DMS53 treated with DMSO at 0.1 percent for 48 hours (cell line): ENCODE data around the gene HTR3A.

ENCODE experiments used
- DNase-seq: peaks from one replicate; lab custom pipeline; 2025; ENCODE audit not compliant: unreplicated experiment; lab: John Stamatoyannopoulos, UW

The HTR3A gene

DNA sequence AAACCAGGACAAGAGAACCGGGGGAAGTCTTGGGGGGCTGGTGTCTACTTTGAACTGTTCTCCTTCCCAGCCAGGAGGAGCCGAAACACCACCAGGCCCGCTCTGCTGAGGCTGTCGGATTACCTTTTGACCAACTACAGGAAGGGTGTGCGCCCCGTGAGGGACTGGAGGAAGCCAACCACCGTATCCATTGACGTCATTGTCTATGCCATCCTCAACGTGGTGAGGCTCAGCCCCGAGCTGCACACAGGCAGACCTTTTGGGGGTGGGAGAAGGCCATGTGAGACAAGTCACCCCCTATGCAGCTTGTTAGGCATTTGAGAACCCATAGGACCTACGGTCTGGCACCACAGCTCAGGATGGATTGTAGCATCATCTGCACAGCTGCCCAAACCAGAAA is 2.8 kb downstream of the HTR3A start:
- no peak for DNase-seq

GRCh38 chr11:113979431-113979830 is 4.5 kb downstream of the HTR3A start:
- DNase-seq, result no peak

DNA sequence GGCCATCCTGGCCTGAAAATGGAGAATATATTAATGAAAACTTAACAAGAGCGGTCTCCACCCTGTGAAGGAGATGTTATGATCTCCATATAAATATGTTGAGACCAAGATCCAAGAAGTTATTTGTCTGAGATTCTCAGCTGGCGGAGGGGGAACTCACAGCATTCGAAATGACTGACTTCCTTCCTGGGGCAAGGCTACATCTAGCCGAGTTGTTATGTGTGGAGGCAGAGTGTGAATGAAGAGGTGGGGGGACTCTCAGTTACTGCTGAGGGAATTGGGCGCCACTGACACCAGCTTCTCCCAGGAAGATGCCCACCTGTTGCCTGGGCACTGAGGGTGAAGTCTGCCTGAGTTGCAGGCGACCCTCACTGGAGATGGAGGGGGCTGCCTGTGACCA is 5.9 kb downstream of the HTR3A start:
- DNase-seq, result no peak

DNA sequence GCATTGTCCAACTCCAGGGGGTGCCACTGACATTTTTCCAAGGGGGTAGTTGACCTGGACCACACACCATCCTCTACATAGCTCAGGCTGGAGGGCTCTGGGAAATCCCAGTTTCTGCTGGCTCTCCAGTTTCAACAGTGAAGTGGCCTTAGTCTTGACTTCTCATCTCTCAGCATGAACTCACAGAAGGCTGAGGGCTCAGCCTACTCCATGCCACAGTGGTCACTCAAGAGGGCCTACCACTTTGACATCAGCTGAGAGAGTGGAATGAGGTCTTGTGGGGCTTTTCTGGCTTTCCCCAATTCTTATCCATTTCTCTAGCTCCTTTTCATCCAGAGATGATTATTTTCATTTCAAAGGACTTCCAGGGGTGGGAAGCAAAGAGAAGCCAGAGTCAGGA is 7.4 kb downstream of the HTR3A start:
- no peak for DNase-seq

DNA sequence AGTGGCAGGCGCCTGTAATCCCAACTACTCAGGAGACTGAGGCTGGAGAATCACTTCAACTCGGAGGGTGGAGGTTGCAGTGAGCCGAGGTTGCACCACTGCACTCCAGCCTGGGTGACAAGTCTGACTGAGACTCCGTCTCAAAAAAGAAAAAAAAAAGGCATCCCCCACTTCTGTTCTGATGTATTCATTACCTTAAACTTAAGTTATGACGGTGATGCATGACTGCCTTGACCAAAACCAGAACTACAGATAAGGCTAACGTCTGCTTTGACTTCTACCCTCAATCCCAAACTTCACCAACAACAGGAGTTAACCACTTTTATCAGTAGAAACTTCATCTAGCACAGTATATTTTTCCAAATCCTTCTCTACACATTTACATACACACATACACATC is 9.9 kb downstream of the HTR3A start:
- no peak for DNase-seq

DNA sequence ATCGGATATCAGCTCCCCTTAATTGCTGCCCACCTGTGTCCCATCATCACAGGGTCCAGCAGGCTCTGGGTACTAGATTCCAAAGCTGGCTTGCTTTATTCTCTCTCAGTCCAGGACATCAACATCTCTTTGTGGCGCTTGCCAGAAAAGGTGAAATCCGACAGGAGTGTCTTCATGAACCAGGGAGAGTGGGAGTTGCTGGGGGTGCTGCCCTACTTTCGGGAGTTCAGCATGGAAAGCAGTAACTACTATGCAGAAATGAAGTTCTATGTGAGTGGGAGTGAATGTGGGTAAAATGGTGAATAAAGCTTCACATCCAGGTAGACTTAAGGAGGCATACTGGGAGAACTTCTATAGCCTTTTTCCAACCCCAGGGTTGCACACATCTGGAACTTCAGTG is 11.0 kb downstream of the HTR3A start:
- no peak for DNase-seq

DNA sequence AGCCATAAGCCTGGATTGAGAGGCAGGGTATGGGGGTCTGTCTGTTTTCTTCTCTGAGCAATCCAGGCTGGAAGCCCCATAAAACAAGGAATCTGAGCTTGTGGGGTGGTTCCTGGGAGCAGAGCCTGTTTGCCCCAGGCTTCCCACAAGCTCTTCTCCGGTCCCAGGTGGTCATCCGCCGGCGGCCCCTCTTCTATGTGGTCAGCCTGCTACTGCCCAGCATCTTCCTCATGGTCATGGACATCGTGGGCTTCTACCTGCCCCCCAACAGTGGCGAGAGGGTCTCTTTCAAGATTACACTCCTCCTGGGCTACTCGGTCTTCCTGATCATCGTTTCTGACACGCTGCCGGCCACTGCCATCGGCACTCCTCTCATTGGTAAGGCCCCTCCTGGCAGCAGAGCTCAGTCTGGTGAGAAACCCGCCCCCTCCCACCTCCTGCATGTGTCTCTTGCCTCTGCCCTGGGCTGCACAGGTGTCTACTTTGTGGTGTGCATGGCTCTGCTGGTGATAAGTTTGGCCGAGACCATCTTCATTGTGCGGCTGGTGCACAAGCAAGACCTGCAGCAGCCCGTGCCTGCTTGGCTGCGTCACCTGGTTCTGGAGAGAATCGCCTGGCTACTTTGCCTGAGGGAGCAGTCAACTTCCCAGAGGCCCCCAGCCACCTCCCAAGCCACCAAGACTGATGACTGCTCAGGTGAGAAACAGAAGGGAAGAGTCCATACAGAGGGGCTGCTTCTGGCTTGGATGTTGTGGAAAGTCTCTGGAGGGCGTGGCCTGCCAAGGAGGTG is 11.6 kb downstream of the HTR3A start:
- no peak for DNase-seq

- DNase-seq, result no peak
Observed at GRCh38 chr11:113989381-113989780, 14.5 kb downstream of the HTR3A start.

DNA sequence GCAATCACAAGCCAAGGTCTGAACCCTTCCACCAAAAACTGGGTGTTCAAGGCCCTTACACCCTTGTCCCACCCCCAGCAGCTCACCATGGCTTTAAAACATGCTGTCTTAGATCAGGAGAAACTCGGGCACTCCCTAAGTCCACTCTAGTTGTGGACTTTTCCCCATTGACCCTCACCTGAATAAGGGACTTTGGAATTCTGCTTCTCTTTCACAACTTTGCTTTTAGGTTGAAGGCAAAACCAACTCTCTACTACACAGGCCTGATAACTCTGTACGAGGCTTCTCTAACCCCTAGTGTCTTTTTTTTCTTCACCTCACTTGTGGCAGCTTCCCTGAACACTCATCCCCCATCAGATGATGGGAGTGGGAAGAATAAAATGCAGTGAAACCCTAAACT is 15.0 kb downstream of the HTR3A start:
- no peak for DNase-seq

DNA sequence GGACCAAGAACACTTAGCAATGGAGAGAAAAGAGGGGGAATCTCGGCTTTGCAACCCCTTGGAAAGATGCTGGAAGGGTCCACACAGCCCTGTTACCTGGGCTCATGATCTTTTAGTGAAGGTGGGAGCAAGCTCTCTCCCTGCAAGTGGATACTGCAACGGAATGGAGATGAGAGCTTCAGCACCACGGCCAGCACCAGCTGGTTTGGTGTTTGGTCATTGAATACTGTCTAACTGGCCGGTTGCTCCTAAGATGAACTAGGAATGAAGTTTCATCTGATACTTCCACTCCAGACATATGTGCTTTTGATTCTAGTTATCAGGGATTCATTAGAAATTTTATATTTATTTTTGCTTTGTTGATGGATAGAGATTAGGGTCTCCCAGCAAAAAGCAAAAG is 16.3 kb downstream of the HTR3A start:
- DNase-seq, result no peak

- peak; percentile 81 for DNase-seq
Observed at GRCh38 chr11:113991718-113992458, 17.0 kb downstream of the HTR3A start.

DNA sequence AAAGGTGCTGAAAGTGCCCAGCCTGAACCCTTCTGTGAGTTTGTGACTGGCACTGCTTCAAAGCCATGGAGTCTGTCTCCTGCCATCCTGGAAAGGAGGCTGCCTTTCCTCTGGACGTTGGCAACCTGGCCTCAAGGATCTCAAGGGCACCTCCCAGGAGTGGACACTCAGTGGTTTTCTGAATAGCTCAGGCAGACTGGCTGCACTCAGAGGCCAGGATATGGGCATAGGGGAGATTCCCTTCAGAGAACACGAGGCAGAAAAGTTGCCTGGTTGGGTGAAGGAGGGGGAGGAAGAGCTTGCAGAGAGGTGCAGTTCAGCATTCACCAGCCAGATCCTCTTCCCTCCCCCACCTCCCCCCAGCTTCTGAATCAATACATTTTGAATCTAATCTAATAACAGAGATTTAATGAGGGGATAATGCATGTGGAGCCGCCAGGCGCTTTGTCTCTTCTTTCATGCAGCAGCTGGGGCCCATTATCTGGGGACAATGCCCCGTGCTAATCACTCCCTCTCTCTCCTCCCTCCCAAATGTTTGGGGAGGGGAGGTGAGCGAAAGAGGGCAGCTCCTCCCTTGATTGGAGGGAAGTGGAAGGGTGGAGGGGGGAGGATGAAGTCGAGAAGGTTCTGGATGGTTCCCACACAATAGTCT is 17.7 kb downstream of the HTR3A start:
- DNase-seq, result no peak

DNA sequence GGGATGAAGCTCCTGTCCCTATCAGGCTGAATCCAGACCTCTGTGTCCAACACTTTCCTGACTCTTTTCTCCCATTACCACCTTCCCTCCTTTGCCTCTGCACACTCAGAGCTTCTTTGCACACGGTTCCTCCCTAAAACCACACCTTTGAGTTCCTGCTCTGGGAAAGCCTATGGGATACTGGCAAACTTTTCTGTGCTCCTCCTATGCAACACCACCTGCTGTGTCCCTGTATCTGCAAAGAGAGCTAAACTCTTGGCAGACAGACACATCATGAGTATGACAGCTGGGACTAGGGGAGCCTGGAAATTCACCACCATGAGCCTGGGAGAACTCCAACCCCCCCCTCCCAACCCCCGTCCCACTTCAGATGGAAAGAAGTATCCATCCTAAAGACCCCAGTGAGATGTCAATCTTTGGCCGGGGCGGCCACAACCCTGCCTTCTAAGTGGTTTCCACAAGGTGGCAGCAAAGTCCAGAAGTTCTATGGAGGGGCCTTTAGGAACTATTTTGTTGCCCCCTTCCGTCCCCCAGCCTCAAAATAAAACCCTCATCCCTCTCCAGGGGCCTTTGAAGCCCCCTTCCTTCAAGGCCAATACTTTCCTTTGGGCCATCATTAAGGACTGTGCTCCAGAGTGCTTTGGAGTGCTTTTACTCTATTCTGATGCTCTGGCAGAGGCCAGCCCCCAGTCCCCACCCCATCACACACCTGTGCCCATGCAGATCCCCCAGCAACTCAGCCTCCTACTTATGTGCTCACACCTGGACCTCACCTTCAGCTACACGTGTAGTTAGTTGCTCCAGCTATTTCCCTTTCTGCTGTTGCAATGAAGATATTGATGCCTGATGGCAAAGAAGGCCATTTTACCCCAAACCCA is 19.4 kb downstream of the HTR3A start:
- DNase-seq, result no peak

DNA sequence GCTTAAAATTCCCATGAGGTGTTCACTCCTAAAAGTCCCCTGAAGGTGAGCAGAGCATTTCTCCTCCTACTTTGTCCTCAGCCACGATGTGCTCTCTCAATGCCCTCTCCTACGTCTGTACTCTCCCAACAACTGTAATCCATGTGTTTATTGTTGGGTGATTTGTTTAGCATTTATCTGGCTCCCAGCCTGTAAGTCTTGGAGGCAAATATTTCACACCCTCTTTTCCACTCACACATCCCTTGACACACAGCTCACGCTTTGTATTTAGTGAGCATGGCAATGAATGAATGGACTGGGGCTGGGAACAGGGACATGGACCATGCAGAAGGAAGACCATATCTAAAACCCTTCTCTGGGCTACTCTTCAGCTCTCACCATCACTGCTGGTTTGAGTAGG is 22.6 kb downstream of the HTR3A start:
- DNase-seq, result no peak

DNA sequence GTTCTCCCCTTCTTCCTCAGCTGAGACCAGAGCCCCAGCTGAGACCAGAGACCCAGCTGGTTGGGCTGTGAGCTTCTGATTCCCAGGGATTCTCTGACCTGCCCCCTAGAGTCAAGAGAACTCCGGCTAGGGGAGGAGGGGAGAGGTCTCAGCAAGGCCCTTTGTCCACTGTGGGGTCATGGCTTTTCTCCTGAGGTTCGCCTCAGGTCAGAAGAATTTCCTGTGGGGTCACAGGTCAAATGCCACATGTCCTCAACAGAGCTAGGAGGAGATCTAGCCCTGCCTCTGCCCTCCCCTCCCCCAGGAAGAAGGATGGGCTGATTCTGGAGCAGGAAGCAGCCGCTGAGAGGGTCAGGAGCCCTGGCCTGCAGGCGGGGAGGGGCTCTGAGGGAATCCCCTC is 23.7 kb downstream of the HTR3A start:
- DNase-seq, result no peak

DNA sequence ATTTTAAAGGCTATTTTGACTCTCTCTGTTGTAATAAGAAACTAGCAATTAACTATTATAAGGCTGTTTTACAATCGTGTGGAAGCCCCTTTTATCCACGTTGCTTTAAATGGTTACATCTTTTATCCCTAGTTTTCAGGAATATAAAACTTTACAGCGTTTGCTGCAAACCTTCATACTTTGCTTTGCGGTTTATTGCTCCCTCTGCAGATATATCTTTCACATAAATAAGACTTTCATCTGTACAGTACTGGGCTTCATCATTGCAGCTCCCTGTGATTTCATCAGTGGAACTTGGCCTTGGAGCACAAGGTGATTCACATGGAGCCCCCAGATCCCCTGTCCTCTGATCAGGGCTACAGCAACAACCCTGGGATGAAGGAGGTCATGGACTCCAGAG is 25.6 kb downstream of the HTR3A start:
- no peak for DNase-seq

- DNase-seq, result no peak
Observed at GRCh38 chr11:114001416-114001815, 26.5 kb downstream of the HTR3A start.

- DNase-seq, result no peak
Observed at GRCh38 chr11:114008331-114008730, 33.4 kb downstream of the HTR3A start.

DNA sequence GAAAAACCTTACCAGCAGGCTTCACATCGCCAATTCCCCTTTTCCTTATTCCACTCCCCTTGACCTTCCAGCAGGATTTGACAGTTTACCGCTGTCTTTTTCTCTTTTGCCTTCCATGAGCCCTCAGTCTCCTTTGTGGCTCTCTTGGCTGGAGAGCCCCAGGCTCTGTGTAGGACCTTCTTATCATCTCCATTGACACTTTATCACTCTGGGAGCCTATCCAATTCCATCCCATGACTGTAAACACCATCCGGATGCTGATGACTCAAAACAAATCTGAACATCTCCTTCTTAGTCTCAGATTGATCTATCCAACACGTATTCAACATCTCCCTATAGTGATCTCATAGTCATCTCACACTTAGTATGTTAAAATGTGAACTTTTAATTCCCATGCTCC is 36.0 kb downstream of the HTR3A start:
- DNase-seq, result no peak

DNA sequence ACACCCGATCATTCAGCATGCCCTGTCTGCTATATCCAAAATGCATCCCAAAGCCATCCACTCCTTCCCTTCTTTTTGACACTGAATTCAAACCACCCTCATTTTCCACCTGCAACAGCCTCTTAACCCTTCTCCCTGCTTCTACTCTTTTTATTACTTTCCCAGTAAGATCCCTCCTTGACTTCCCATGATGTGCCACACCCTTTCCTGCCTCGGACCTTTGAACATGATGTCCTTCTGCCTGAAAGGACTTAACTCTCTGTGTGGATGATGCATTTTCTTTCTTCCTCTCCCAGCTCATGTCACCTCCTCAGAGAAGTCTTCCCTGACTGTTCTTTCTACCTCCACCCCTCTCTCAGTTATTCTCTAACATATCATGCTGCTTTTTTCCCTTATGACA is 36.5 kb downstream of the HTR3A start:
- DNase-seq, result no peak

DNA sequence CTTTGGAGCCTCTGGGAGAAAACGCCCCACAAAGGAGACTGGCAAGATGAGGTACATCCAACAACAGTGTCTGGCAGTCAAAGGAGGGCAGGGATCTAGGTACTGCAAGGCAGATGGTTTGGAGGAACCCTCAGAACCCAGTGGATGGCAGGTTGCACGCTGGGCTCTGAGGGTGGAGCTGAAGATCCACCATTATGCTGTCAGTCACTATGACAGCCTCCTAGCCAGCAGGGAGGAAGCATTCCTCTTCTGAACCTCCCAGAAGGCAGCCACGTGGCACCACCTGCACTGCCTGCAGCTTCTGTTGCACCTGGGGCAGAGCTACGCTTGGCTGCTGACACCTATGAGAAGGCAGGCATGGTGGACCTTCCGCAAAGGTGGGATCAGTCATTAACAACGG is 40.2 kb downstream of the HTR3A start:
- no peak for DNase-seq
